NCI-H1105 treated with DMSO at 0.1 percent for 48 hours (cell line): ENCODE data around the gene KLRF1.

Experiments
- DNase-seq: peaks from one replicate; lab custom pipeline; 2025; lab: John Stamatoyannopoulos, UW

Gene KLRF1

DNA sequence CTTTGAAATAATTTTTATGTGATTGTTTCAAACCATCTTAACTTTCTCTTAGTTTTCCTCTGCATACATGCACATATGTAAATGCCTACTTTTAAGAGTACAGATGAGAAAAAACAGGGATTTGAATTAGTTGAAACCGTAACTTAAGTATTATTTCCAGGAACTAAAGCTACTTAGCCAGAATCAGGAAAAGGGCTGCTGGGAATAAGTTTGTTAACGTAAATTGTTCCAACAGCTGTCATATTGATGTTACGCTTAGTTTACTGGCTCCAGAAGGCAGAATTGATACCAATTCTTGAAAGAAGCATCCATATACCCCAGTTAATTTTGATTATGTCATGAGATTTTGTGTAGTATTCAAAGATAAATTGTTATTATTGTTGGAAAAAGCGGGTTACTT is 17.9 kb upstream of the KLRF1 start:
- no peak for DNase-seq

- no peak for DNase-seq
Measured at GRCh38 chr12:9809866-9810265, 17.4 kb upstream of the KLRF1 start.

DNA sequence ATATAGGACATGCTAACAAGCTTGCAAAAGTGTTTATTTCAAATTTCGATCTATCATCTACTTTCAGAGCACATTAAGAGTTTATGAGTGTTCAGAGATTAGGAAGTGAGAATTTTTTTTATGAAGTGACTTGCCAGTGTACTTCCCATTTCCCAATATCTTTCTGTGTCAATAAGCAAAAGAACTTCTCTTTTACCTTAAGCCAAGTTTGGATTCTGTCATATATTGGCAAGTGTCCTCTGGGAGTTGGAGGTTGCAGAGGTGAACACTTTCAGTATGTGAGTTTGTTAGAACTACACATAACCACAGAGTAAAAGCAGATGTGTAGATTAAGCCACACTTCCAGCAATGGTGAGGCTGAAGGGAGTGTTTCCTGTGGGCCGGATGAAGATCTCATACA is 16.6 kb upstream of the KLRF1 start:
- DNase-seq = no peak

GRCh38 chr12:9811621-9812020 is 15.7 kb upstream of the KLRF1 start:
- DNase-seq = no peak

DNA sequence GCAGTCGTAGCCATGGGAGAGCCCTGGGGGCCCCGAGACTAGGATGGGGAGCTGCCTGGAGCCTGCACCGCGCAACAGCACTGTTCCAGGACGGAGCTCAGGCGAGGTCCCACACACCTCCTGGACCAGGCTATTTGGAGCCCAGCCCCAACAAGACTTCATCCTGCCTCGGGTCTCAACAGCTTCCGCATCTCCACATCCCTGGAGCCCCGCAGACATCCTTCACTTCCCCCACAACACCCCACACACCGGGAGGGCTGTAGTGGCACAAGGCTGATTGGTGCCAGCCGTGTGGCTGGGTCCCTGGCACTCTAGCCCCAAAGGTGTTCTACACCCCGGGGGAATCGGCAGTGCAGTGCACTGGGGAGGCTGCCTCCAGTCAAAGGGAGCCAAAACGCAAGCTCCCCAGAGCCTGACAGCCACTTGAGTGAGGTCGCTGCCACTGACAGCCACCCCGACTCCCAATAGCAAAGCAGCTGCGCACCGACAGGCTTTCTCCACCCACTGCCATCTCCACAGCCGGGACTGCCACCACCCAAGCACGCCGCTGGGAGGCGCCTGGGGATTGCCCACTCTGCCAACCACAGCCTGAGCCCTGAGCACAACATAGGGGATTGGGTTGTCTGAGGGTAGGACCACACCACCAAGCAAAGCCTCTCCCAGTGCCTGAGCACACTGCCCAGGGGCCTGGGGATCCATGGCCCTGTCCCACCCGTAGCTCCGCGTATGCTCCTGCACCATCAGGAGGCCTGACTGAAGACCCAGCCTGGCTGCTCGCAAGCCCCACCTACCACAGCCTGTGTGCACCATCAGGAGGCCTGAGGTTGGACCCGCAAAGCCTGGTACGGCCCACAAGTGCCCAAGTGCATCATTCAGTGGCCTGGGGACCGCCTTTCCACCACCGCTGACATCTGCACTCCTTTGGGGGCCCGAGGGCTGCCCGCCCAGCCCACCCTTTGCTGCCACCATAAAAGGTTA is 13.2 kb upstream of the KLRF1 start:
- peak; percentile 73 for DNase-seq

GRCh38 chr12:9820281-9820930 is 6.9 kb upstream of the KLRF1 start:
- DNase-seq = no peak

- no peak for DNase-seq
Measured at GRCh38 chr12:9829483-9829882, 2.2 kb downstream of the KLRF1 start.

DNA sequence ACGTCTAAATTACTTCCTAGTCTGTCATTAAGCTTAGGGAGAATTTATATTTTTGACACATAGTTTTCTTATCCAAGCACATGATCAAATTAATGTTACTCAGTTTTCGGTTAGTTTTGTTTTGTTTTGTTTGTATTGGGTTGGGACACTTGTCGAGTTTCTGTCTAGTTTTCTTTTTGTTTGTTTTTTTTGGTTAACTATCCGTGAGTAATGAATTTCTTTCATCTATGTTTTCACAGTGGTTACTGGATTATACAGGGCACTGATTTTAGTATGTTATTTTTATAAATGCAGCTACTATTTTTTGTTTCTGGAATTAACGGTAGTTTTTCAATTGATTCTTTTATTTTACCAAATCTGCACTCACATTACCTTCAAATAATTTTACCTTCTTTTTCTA is 2.7 kb downstream of the KLRF1 start:
- no peak for DNase-seq

GRCh38 chr12:9831720-9832119 is 4.4 kb downstream of the KLRF1 start:
- no peak for DNase-seq

DNA sequence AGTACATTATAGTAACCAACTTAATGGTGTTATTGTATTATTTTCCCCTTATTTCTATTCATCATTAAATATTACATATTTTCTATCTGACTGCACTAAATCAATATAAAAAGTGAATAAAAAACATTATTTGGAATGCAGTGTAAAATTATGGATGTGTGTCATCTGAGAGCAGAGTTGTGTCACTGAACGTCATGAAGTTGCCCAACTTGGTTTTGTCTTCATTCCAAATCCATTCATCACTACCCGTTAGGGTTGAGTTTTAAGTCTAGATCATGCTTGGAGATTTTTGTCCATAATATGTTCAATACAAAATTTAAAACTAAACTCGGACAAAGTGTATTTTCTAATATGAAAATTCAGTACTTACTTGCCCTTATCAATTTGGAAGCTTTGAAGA is 16.1 kb downstream of the KLRF1 start:
- no peak for DNase-seq

DNA sequence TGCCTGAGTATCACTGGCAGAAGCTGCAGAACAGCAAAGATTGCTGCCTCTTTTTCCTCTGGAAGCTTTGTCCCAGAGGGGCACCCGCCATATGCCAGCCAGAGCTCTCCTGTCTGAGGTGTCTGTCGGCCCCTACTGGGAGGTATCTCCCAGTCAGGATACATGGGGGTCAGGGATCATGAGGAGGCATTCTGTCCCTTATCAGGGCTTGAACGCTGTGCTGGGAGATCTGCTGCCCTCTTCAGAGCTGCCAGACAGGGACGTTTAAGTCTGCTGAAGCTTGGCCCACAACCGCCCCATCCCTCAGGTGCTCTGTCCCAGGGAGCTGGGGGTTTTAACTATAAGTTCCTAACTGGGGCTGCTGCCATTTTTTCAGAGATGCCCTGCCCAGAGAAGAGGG is 21.6 kb downstream of the KLRF1 start:
- DNase-seq = no peak

GRCh38 chr12:9851050-9851449 is 23.8 kb downstream of the KLRF1 start:
- DNase-seq = no peak

GRCh38 chr12:9851927-9852326 is 24.6 kb downstream of the KLRF1 start:
- no peak for DNase-seq

GRCh38 chr12:9856151-9856550 is 28.9 kb downstream of the KLRF1 start:
- DNase-seq = no peak

DNA sequence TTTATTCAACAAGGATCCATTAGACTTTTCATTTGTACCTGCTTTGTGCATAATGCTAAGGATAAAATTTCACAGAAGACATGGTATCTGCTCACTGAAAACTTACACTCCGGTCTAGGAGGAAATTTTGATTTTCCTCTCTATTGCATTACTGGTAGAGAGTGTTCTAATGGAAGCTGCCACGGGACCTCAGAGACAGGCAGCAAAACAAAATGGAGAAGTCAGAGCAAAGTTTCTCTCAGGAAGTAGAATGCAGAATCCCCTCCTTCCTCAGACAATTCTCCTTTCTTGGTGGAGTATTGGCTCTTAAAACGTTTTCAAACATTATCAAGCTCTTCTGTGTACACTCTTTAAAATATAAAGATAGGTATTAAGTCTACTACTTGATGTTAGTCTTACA is 29.6 kb downstream of the KLRF1 start:
- no peak for DNase-seq

DNA sequence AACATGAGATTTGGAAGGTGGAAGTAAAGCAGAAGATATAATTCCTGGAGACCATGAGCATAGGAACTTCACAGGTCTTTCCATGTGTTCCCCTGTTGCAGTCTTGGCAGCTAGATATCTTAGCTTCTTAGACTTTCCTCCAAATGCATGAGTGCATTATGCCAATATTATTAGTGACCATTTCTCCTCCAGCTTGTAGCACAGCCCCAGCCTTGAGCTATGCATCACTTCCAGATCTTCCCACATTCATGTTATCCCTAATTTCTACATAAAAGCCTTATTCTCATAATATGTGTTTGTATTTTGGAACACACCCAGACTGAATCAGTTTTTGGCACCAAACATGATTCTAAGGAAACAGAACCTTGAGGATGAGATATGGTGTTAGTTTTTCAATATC is 30.9 kb downstream of the KLRF1 start:
- no peak for DNase-seq

GRCh38 chr12:9864913-9865675 is 37.8 kb downstream of the KLRF1 start:
- no peak for DNase-seq

- DNase-seq = no peak
Measured at GRCh38 chr12:9866860-9867269, 39.6 kb downstream of the KLRF1 start.

GRCh38 chr12:9867531-9867930 is 40.2 kb downstream of the KLRF1 start:
- no peak for DNase-seq

DNA sequence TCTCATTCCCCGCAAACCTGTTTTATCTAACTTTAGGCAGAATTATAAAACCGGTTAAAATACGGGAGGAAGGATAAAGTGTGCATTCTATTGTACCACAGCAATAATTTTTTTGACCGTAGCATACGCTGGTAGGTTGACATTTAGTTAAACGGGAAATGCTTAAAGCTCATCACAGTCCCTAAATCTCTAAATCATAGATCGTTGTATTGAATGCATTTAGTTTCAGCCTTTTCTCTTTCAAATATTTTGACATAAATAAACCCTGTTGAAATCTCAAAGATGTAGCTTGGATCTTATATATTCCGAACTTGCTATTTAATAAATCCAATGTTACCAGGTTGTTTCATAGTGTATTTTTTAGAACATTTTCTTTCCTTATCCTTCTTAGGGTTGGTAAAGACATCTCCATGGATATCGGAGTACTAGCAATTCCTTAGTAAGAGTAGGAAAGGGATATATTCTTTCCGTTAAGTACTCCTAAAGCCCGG is 41.1 kb downstream of the KLRF1 start:
- DNase-seq = no peak

- no peak for DNase-seq
Measured at GRCh38 chr12:9868951-9869306, 41.6 kb downstream of the KLRF1 start.

DNA sequence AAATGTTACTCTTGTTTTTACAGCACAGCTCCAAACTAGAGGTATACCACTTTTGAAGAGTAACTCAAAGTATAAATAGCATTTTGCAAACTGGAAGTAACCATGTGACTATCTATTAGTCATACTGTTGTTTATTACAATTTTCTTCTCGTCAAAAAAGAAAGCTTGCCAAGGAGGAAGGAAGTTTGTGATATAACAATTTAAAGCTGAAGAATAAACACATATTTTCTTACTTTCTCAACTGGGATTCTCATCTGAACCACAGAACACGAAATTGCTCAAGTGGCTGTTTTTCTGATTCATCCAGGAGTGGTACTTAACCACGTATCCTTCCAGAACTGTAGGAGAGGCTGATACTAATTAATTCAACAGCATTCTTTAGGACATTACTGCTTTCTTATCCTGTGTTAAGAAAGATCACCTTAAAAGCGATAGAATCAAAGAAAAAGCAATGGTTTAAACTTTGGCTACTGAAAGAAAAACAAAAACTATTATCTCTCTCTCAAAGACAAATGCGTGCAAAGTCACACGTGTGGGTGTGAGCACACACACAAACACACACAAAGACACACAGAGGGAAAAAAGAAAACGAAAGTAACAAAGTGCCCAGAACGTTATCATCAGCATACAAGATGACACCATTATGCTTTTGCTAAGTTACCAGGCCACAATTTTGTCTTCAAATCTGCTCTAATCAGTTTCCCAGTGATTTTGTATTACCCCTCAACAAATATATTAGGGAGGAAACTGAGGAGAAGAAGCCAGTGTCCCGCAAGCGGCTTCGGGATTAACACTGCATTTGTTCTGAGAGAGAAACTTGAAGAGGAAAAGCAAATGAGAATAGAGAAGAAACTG is 42.3 kb downstream of the KLRF1 start, which contains the start of gene CLEC2B:
TSS of gene CLEC2B (minus strand) at position 48 of the 855 bp plus-strand sequence.
- DNase-seq = no peak
